K562 (cell line): ENCODE measurements around the gene PRR35. TPM values are rescaled to one million over a fixed set of nuclear protein-coding genes. Genes with fewer than 3 reads are reported as not detected.

Source experiments
- CUX1 ChIP-seq: fragments of 200-800 bp; sonication (Bioruptor generic); IDR thresholded peaks from 2 replicates; pipeline ENCODE4 v1.6.1; 2016; ENCODE audit warnings: missing genetic modification characterization, missing compliant biosample characterization
- DLX4 ChIP-seq: fragments of 250-450 bp; sonication (Bioruptor Pico); IDR thresholded peaks from 2 replicates; pipeline ENCODE4 v1.6.1; 2021; ENCODE audit warnings: mild to moderate bottlenecking
- DNMT1 ChIP-seq: fragments of 450-650 bp; IDR thresholded peaks from 2 replicates; pipeline ENCODE4 v1.6.1; 2016; ENCODE audit warnings: antibody characterized with exemption, mild to moderate bottlenecking
- FOXO4 ChIP-seq: fragments of 450-650 bp; formaldehyde crosslinking; IDR thresholded peaks from 2 replicates; pipeline ENCODE4 v1.4.0; 2020; ENCODE audit warnings: mild to moderate bottlenecking, moderate library complexity
- FOXP1 ChIP-seq: sonication (generic); formaldehyde crosslinking; IDR thresholded peaks from 2 replicates; pipeline ENCODE4 v1.8.0; 2022; ENCODE audit warnings: mild to moderate bottlenecking, missing genetic modification reagents
- KLF16 ChIP-seq: IDR thresholded peaks from 2 replicates; pipeline ENCODE4 v1.6.1; 2016; ENCODE audit warnings: antibody characterized with exemption
- LCOR ChIP-seq: sonication (generic); formaldehyde crosslinking; IDR thresholded peaks from 2 replicates; pipeline ENCODE4 v1.8.0; 2022; ENCODE audit warnings: mild to moderate bottlenecking, missing genetic modification reagents
- POLR2AphosphoS5 ChIP-seq: IDR thresholded peaks from 2 replicates; pipeline ENCODE4 v1.6.1; 2011; ENCODE audit warnings: mild to moderate bottlenecking, low read depth, low read length, moderate library complexity; ENCODE audit not compliant: control insufficient read depth, insufficient read depth
- RBM34 ChIP-seq: fragments of 200-400 bp; formaldehyde crosslinking; IDR thresholded peaks from 2 replicates; pipeline ENCODE4 v1.6.1; 2018; ENCODE audit warnings: low read length, borderline replicate concordance; ENCODE audit not compliant: insufficient read depth
- SAP30 ChIP-seq: fragments of 200-600 bp; sonication (generic); IDR thresholded peaks from 2 replicates; pipeline ENCODE4 v1.6.1; 2012; ENCODE audit warnings: borderline replicate concordance, low read depth, mild to moderate bottlenecking, moderate library complexity, low read length, control low read depth, inconsistent platforms; ENCODE audit not compliant: insufficient read depth, poor library complexity, severe bottlenecking
- SMAD3 ChIP-seq: fragments of 450-650 bp; formaldehyde crosslinking; conservative IDR thresholded peaks from 2 replicates; pipeline ENCODE4 v1.4.0; 2020; ENCODE audit warnings: mild to moderate bottlenecking
- SNIP1 ChIP-seq: fragments of 450-650 bp; IDR thresholded peaks from 2 replicates; pipeline ENCODE4 v1.7.1; 2017; ENCODE audit warnings: low read depth, mild to moderate bottlenecking
- STAT5A ChIP-seq: IDR thresholded peaks from 2 replicates; pipeline ENCODE4 v1.6.1; 2012; ENCODE audit warnings: low read length, inconsistent platforms, borderline replicate concordance
- ZNF699 ChIP-seq: fragments of 250-450 bp; sonication (Bioruptor Pico); IDR thresholded peaks from 2 replicates; pipeline ENCODE4 v1.8.0; 2021; ENCODE audit warnings: mild to moderate bottlenecking, moderate library complexity; ENCODE audit not compliant: insufficient replicate concordance
- polyA plus RNA-seq, 8 experiments: library from polyadenylated mRNA; depleted of rRNA in 4 of 8; stranded (reverse) in 5 of 8; unstranded in 3 of 8; fragments of >200 nt; fragmentation: Nextera tagmentation in 2 of 8; fragmentation: Illumina TruSeq in 1 of 8; extraction: Ambion mirVana in 2 of 8; extraction: Trizol in 1 of 8; gene quantifications; 2 replicates each; pipeline versions ENCODE4 v1.2.1 to v1.2.3, GENCODE V29; 2011 to 2014; ENCODE audit warnings: inconsistent platforms in 1 of 8, missing spikeins in 1 of 8
- total RNA-seq, 7 experiments: library from RNA; depleted of rRNA in 6 of 7; stranded (reverse); fragments of >200 nt in 6 of 7; fragmentation: Illumina TruSeq in 2 of 7; extraction: Trizol in 2 of 7; gene quantifications; 2 replicates each; pipeline versions ENCODE4 v1.2.1 to v1.2.3, GENCODE V29; 2011 to 2021; ENCODE audit warnings: low replicate concordance in 1 of 7
- TF ChIP-seq, protein P1 (sequence below), 2 experiments: IDR thresholded peaks; 2 replicates each; pipeline ENCODE4 v1.6.1; 2011; ENCODE audit warnings: borderline replicate concordance in 1 of 2, control low read depth in 1 of 2, low read depth in 1 of 2, low read length in 1 of 2, mild to moderate bottlenecking in 1 of 2, mixed read lengths in 1 of 2, moderate library complexity in 1 of 2; ENCODE audit not compliant: insufficient read depth in 1 of 2, insufficient read length in 1 of 2, poor library complexity in 1 of 2, severe bottlenecking in 1 of 2; ENCODE audit errors: extremely low read depth in 1 of 2
- TF ChIP-seq, protein P2 (sequence below), 2 experiments: fragments of 450-650 bp in 1 of 2; sonication (generic) in 1 of 2; formaldehyde crosslinking in 1 of 2; IDR thresholded peaks in 1 of 2; conservative IDR thresholded peaks in 1 of 2; 2 replicates each; pipeline versions ENCODE4 v1.6.1 to v1.8.1; 2016 to 2023; ENCODE audit warnings: mild to moderate bottlenecking in 2 of 2, moderate library complexity in 2 of 2, inconsistent platforms in 1 of 2, missing genetic modification reagents in 1 of 2

The PRR35 gene
- total and polyA plus RNA-seq, 9 of the 15 experiments (the other 6 are each of a cell fraction or from before 2014, with no cell fraction given), result 0.17 to 0.45 (median 0.21) TPM; not detected in 5

DNA sequence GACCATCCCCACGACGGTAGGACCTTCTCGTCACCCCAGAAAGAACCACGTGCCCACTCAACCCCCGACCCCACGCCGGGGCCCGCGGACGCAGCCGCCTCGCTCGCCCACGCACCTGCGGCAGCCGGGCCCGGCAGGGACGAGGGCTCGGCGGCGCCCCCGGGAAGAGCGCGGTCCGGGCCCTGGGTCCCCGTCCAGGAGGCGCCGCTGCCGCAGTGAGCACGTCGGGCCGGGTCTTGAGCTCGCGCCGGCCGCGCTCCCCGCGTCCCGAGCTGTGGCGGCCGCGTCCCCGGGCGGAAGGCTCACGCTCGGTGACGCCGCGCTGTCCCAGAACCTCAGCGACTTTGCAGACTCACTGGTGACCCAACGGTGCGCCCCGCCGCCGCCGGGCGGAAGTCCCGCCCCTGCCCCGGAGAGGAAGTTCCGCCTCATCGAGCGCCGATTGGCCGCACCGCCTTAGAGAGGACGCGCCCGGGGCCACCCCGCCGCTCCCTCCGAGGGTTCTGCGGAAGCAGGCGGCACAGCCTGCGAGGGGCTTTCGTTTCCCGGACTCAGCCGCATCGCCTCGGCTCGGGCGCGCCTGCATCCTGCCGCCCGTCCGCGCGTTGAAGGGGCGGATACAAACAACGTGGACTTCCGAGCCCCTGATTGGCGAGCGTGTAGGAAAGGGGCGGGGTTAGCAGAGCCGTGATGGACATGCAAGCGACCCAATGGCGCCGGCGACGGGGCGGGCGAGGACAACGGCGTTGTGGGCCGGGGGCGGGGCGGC is 28.9 kb downstream of the PRR35 start (continued):
- TF ChIP-seq, protein P1, sequence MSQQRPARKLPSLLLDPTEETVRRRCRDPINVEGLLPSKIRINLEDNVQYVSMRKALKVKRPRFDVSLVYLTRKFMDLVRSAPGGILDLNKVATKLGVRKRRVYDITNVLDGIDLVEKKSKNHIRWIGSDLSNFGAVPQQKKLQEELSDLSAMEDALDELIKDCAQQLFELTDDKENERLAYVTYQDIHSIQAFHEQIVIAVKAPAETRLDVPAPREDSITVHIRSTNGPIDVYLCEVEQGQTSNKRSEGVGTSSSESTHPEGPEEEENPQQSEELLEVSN (IDR thresholded peaks at IDR 0.05; ENCODE audit: borderline replicate concordance in 1 of 2, extremely low read depth in 1 of 2, insufficient read depth in 1 of 2, insufficient read length in 1 of 2, low read depth in 1 of 2, low read length in 1 of 2, poor library complexity in 1 of 2, severe bottlenecking in 1 of 2), result peak in 1 of 2 experiments; percentile 64
- TF ChIP-seq ZNF699 (CRISPR knock-in tag), result no peak
- TF ChIP-seq POLR2AphosphoS5, result peak; percentile 83
- no peak for TF ChIP-seq CUX1
- peak; percentile 41; the same call in 1 of the 2 replicates for TF ChIP-seq LCOR (CRISPR knock-in tag)
- TF ChIP-seq SNIP1, result no peak
- TF ChIP-seq SMAD3 (CRISPR knock-in tag), result no peak
- TF ChIP-seq SAP30, result peak; percentile 77
- TF ChIP-seq RBM34, result no peak; the same call in 1 of the 2 replicates
- no peak for TF ChIP-seq DNMT1
- TF ChIP-seq STAT5A, result no peak
- TF ChIP-seq, protein P2, sequence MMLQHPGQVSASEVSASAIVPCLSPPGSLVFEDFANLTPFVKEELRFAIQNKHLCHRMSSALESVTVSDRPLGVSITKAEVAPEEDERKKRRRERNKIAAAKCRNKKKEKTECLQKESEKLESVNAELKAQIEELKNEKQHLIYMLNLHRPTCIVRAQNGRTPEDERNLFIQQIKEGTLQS (IDR thresholded peaks at IDR 0.05), result no peak
- TF ChIP-seq, protein P2 (CRISPR knock-in tag; conservative IDR thresholded peaks at IDR 0.05), result peak; percentile 65
- peak; percentile 81 for TF ChIP-seq FOXP1
- TF ChIP-seq DLX4, result no peak
- no peak for TF ChIP-seq KLF16
- TF ChIP-seq FOXO4 (CRISPR knock-in tag), result no peak
